Heart right ventricle (tissue), 16 donors: Measurements from ENCODE around the gene BCOR. TPM values are rescaled to one million over a fixed set of nuclear protein-coding genes. Genes with fewer than 3 reads are reported as not detected.

Experiments used
- ATAC-seq, 8 donors: fragments of 200-7000 bp; cut with Tn5 transposase; one replicate each; pipeline ENCODE4 v1.9.1; 2020; ENCODE audit warnings: mild to moderate bottlenecking in 8 of 8, moderate library complexity in 8 of 8, moderate number of reproducible peaks in 1 of 8
- DNase-seq, 2 donors: peaks; one replicate each; pipeline ENCODE4 v3.0.0-alpha.2; 2020
- H3K27ac ChIP-seq, 10 donors: fragments of 200-600 bp; sonication (generic) in 2 of 10; one replicate each; pipeline versions ENCODE4 v1.5.0 to v1.8.0; 2020 to 2022; ENCODE audit warnings: mild to moderate bottlenecking in 3 of 10
- H3K27me3 ChIP-seq, 7 donors: fragments of 200-600 bp; one replicate each; pipeline ENCODE4 v1.8.0; 2021 to 2022; ENCODE audit warnings: mild to moderate bottlenecking in 2 of 7
- H3K36me3 ChIP-seq, 9 donors: fragments of 200-600 bp; sonication (generic) in 1 of 9; one replicate each; pipeline versions ENCODE4 v1.5.0 to v1.8.0; 2020 to 2022; ENCODE audit warnings: mild to moderate bottlenecking in 2 of 9
- H3K4me1 ChIP-seq, 9 donors: fragments of 200-600 bp; sonication (generic) in 1 of 9; one replicate each; pipeline versions ENCODE4 v1.5.0 to v1.8.0; 2020 to 2022; ENCODE audit warnings: mild to moderate bottlenecking in 4 of 9
- H3K4me3 ChIP-seq, 10 donors: fragments of 200-600 bp; sonication (generic) in 2 of 10; one replicate each; pipeline versions ENCODE4 v1.5.0 to v1.8.0; 2020 to 2022; ENCODE audit warnings: mild to moderate bottlenecking in 7 of 10, moderate library complexity in 2 of 10
- H3K9me3 ChIP-seq, 11 donors: fragments of 200-600 bp in 10 of 11; sonication (generic) in 2 of 11; one replicate each; pipeline versions ENCODE4 v1.5.0 to v1.8.0; 2013 to 2022; ENCODE audit warnings: mild to moderate bottlenecking in 2 of 11, control low read depth in 1 of 11, moderate library complexity in 1 of 11
- WGBS, 2 donors: extraction: QIAGEN DNeasy Blood & Tissue Kit; methylation state at CpG; one replicate each; pipeline ENCODE4 v1.1.7; 2013; ENCODE audit warnings: inconsistent platforms in 1 of 2; 5-methylcytosine and 5-hydroxymethylcytosine counted together
- intact Hi-C, 10 donors: fragments of 100-400 bp; cut with DNase I; formaldehyde crosslinking; loops; one replicate each; pipeline versions ENCODE4 v1.11.1 to v1.14.2; 2022
- polyA plus RNA-seq, 2 donors: library from polyadenylated mRNA; stranded (reverse); fragments of 200-250 nt; gene quantifications; one replicate each; pipeline ENCODE4 v1.2.3, GENCODE V29; 2013
- total RNA-seq, 10 donors: library from RNA; stranded (reverse); fragmentation: NEBNext Ultra II Directional in 3 of 10; extraction: Animal tissue kit (Norgen Biotek cat#: 25700) in 3 of 10; gene quantifications; one replicate each; pipeline versions ENCODE4 v1.2.1 to v1.2.4, GENCODE V29; 2021 to 2023
- TF ChIP-seq, protein P1 (sequence below), 9 donors: fragments of 200-600 bp; sonication (generic) in 2 of 9; IDR thresholded peaks; one replicate each; pipeline versions ENCODE4 v1.5.0 to v1.8.0; 2021 to 2022; ENCODE audit warnings: antibody characterized with exemption in 9 of 9, mild to moderate bottlenecking in 5 of 9, moderate library complexity in 1 of 9
- donor health status: Arrhythmogenic right ventricular cardiomyopathy.
- donor health status: ischemic (EF 13 %, LVEDD 7.1; RV severe dilation, severe dysfunction).
- donor health status: healthy with polysubstance abuse.
- donor health status: DM: no; HTN: yes; CAD: no.
- donor health status: DM: no; HTN: no; CAD: no.
- donor health status: ischemic (EF 25% LVEDD 6.9; RV normal size, moderate dysfunction).
- donor health status: ischemic (EF 25% LVEDD 5.7; RV mildly dilated, moderate dysfunction).
- donor health status: healthy.
- donor health status: DM: yes; HTN: yes; CAD: no.
- donor health status: Ischemic cardiomyopathy.
- donor health status: ischemic (EF 35%, LVEDD 5.7; RV mildly dilated, moderate dysfunction).
- donor health status: nonischemic (EF 11% LVEDD 7.7; RV severe dilation, severe dysfunction).
- donor health status: DM: yes; HTN: yes; CAD: no.
- donor health status: PGD.
- donor health status: ischemic (EF 29% LVEDD 5.4; RV normal size, mild dysfunction).
- donor health status: nonischemic (EF 23%, LVEDD 6.1; RV moderate dilation, normal function).

Gene BCOR
- total and polyA plus RNA-seq, 12 donors, result 9.1 to 27.2 (median 19.2) TPM

DNA sequence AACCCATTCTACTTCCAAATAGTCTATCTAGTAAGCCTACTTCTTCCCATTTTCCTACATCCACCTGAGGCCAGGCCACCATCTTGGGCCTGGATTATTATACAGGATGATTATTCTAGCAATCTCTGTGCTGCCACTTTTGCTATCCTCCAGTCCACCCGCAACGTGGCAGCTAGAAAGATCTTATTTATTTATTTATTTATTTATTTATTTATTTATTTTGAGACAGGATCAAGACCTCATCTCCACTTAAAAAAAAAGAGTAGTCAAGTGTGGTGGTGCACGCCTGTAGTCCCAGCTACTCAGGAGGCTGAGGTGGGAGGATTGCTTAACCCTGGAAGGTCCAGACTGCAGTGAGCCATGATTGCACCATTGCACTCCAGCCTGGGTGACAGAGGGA, 15.2 kb upstream of the BCOR start:
- peaks cover 0 to 6% (median 0%) of the 10 kb centered on the region in 11 donors for H3K9me3 ChIP-seq
- no peak for ATAC-seq
- WGBS, 2 donors, result 95 to 100% methylated on average over 3 of the region's 3 CpGs
- peaks cover 0 to 37% (median 0%) of the 10 kb centered on the region in 7 donors for H3K27me3 ChIP-seq
- peaks cover 0 to 22% (median 12%) of the 10 kb centered on the region in 9 donors for H3K4me1 ChIP-seq
- TF ChIP-seq, protein P1, sequence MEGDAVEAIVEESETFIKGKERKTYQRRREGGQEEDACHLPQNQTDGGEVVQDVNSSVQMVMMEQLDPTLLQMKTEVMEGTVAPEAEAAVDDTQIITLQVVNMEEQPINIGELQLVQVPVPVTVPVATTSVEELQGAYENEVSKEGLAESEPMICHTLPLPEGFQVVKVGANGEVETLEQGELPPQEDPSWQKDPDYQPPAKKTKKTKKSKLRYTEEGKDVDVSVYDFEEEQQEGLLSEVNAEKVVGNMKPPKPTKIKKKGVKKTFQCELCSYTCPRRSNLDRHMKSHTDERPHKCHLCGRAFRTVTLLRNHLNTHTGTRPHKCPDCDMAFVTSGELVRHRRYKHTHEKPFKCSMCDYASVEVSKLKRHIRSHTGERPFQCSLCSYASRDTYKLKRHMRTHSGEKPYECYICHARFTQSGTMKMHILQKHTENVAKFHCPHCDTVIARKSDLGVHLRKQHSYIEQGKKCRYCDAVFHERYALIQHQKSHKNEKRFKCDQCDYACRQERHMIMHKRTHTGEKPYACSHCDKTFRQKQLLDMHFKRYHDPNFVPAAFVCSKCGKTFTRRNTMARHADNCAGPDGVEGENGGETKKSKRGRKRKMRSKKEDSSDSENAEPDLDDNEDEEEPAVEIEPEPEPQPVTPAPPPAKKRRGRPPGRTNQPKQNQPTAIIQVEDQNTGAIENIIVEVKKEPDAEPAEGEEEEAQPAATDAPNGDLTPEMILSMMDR (IDR thresholded peaks at IDR 0.05), result no peak
- intact Hi-C loops, result loop anchor here in 1 of 10 donors (5.0 kb wide), 1 partner anchor 39 kb away; no protein-coding TSS in a partner anchor
- no peak overlapping the region for H3K4me3 ChIP-seq
- H3K27ac ChIP-seq, result no peak overlapping the region
- H3K36me3 ChIP-seq, result no peaks in the 10 kb centered on the region
- DNase-seq, result no peak

GRCh38 chrX:40111868-40112267, 14.1 kb upstream of the BCOR start:
- peaks cover 0 to 46% (median 0%) of the 10 kb centered on the region in 7 donors for H3K27me3 ChIP-seq
- H3K27ac ChIP-seq, result no peak overlapping the region
- peaks cover 0 to 6% (median 0%) of the 10 kb centered on the region in 11 donors for H3K9me3 ChIP-seq
- H3K36me3 ChIP-seq, result no peaks in the 10 kb centered on the region
- WGBS, 2 donors, result 91% methylated on average over 4 of the region's 4 CpGs
- no peak for ATAC-seq
- peaks cover 2 to 33% (median 23%) of the 10 kb centered on the region in 9 donors for H3K4me1 ChIP-seq
- intact Hi-C loops, result loop anchor here in 2 of 10 donors (1.0 to 5.0 kb wide), 2 partner anchors 40 kb away; no protein-coding TSS in a partner anchor
- TF ChIP-seq, protein P1 (IDR thresholded peaks at IDR 0.05), result no peak
- DNase-seq, result no peak
- H3K4me3 ChIP-seq, result no peak overlapping the region

GRCh38 chrX:40109288-40110008, 11.7 kb upstream of the BCOR start:
- H3K9me3 ChIP-seq, result peaks cover 0 to 6% (median 0%) of the 10 kb centered on the region in 11 donors
- 0 to 1% methylated on average over 44 to 71 of the region's 84 CpGs for WGBS, 2 donors
- peaks cover 0 to 67% (median 0%) of the 10 kb centered on the region in 7 donors for H3K27me3 ChIP-seq
- intact Hi-C loops, result loop anchor here in 9 of 10 donors (5.0 to 10.0 kb wide), 9 partner anchors 38 to 295 kb away; no protein-coding TSS in a partner anchor
- H3K4me3 ChIP-seq, result peak overlapping the region; percentile 28 to 75 (median 59)
- TF ChIP-seq, protein P1 (IDR thresholded peaks at IDR 0.05), result no peak
- DNase-seq, result peak; percentile 59 to 62
- peaks cover 2 to 40% (median 32%) of the 10 kb centered on the region in 9 donors for H3K4me1 ChIP-seq
- H3K27ac ChIP-seq, result peak overlapping the region; percentile 84 to 96 (median 93)
- H3K36me3 ChIP-seq, result no peaks in the 10 kb centered on the region
- peak in 3 of 8 donors; percentile 1 to 10 (median 5) for ATAC-seq

DNA sequence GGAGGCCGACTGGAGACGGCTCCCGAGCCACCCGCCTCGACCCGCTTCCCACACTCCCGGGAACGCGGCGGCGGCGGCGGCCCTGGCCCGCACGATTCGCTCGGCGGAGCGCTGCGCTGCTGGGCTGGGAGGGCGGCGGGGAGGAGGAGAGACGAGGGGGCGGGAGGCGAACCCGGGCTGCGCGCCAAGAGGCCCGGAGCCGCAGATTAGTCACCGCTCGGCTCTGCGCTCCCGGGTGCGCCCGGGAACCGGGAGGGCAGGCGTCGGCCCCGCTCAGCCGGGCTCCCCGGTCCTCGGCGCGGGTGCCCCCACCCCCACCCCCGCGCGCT, 11.2 kb upstream of the BCOR start:
- WGBS, 2 donors, result 0% methylated on average over 14 to 41 of the region's 48 CpGs
- H3K4me3 ChIP-seq, result peak overlapping the region; percentile 28 to 75 (median 59)
- peak; percentile 60 to 82 (median 68) for ATAC-seq
- H3K27me3 ChIP-seq, result peaks cover 0 to 73% (median 0%) of the 10 kb centered on the region in 7 donors
- peaks cover 0 to 6% (median 0%) of the 10 kb centered on the region in 11 donors for H3K9me3 ChIP-seq
- peak; percentile 74 to 84 for DNase-seq
- TF ChIP-seq, protein P1 (IDR thresholded peaks at IDR 0.05), result no peak
- intact Hi-C loops, result loop anchor here in 9 of 10 donors (5.0 to 10.0 kb wide), 9 partner anchors 38 to 294 kb away; no protein-coding TSS in a partner anchor
- no peaks in the 10 kb centered on the region for H3K36me3 ChIP-seq
- H3K4me1 ChIP-seq, result peaks cover 2 to 44% (median 34%) of the 10 kb centered on the region in 9 donors
- peak overlapping the region; percentile 84 to 96 (median 93) for H3K27ac ChIP-seq
